NB4 (cell line): ENCODE results near the gene PROX1.

Source experiments
- DNase-seq: peaks from one replicate; pipeline ENCODE4 v3.0.0; 2010; ENCODE audit warnings: low read depth
- H3K4me3 ChIP-seq: one replicate; pipeline ENCODE4 v1.5.1; 2011; ENCODE audit warnings: mild to moderate bottlenecking, low read depth, low read length, moderate library complexity
- CTCF ChIP-seq: IDR thresholded peaks from one replicate; pipeline ENCODE4 v1.5.1; 2012; ENCODE audit warnings: low read depth, low read length
- MYC ChIP-seq: IDR thresholded peaks from 2 replicates; pipeline ENCODE4 v1.6.1; 2011; ENCODE audit warnings: low read depth, low read length
- POLR2A ChIP-seq: IDR thresholded peaks from 2 replicates; pipeline ENCODE4 v1.6.1; 2011; ENCODE audit warnings: mild to moderate bottlenecking; ENCODE audit not compliant: insufficient read length; ENCODE audit errors: extremely low read depth
- TF ChIP-seq, protein P1 (sequence below): IDR thresholded peaks from 2 replicates; pipeline ENCODE4 v1.6.1; 2011; ENCODE audit warnings: low read depth, low read length

PROX1 gene

DNA sequence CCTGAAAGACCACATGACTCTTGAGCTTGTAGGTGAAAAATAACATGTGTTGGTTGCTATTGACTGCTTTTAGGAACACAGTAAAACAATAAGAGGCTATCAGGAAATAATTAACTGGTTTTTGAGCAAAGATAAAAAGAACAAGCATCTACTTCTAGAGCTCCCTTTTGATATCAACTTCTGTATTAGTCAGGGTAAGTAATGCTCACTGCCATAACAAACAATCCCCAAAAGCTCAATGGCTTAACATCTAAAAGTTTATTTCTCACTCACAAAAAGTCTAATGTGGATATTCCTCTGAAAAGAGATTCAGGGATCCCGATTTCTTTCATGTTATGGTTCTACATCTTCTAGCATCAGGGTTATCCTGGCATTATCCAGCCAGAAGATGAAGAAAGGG lies 25.3 kb upstream of the PROX1 start:
- H3K4me3 ChIP-seq, result no peak overlapping the region
- TF ChIP-seq CTCF (no peak), MYC (no peak), POLR2A (no peak)
- TF ChIP-seq, protein P1, sequence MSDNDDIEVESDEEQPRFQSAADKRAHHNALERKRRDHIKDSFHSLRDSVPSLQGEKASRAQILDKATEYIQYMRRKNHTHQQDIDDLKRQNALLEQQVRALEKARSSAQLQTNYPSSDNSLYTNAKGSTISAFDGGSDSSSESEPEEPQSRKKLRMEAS, result no peak
- DNase-seq, result no peak

DNA sequence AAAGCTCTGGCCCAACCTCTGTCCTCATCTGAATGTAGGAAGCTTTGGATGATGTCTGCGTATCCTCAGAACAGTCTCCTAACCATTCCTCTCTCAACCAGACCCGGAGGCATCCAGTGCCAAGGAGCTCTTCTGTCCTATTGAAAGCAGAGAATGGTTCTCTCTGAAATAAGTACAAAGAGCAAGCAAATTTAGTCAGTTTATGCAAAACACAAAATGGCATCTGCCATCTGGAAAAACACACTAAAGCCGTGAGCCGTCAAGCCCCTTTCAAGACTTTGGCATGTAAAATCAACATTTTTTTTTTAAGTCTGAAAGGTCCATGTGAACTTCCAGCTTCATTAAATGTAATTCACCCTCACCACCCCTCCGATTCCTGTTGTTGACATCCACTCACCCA lies 21.7 kb upstream of the PROX1 start:
- no peak for TF ChIP-seq CTCF
- no peak for TF ChIP-seq POLR2A
- TF ChIP-seq, protein P1, result no peak
- no peak for TF ChIP-seq MYC
- H3K4me3 ChIP-seq, result no peak overlapping the region
- no peak for DNase-seq

DNA sequence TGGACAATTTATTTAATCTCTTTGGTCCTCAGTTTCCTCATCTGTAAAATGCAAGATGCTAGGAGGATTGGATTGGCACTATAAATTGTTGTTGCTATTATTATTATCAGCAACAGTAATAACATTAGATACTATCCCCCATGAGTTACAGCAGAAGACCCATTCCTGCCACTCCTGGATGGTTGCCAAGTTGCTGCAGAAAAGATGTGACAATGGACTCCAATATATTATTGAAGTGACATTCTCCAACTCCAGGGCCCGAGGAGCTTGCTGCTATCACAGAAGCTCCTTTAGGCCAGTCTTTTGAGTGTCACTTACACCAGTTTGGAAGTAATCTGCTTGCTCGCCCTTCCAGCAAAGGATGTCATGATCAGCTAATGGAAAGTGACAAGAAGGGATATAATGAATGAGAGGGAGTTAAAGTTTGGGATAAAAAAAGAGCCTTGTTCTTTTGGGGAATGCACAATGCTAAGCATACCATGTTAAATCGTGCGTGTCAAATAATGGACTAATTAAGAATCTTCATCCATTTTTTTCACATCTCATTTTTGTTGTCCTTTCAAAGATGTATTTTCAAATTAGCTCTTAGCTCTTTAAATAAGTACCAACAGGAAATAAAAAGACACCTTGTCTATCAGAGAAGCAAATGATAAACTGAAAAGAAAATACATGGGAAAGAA lies 19.5 kb upstream of the PROX1 start:
- TF ChIP-seq, protein P1, result no peak
- TF ChIP-seq POLR2A, result no peak
- no peak for TF ChIP-seq CTCF
- no peak for TF ChIP-seq MYC
- no peak overlapping the region for H3K4me3 ChIP-seq
- no peak for DNase-seq

- TF ChIP-seq POLR2A, result no peak
- TF ChIP-seq MYC, result no peak
- no peak for TF ChIP-seq CTCF
- TF ChIP-seq, protein P1, result no peak
- no peak overlapping the region for H3K4me3 ChIP-seq
- no peak for DNase-seq
These were observed 17.7 kb upstream of the PROX1 start for GRCh38 chr1:213969958-213970555.

- H3K4me3 ChIP-seq, result no peak overlapping the region
- TF ChIP-seq, protein P1, result no peak
- TF ChIP-seq POLR2A (no peak), CTCF (no peak), MYC (no peak)
- DNase-seq, result no peak
These were observed 15.6 kb upstream of the PROX1 start for GRCh38 chr1:213972141-213972540.
